Measurements from ENCODE around the gene SFXN4.
A peak's percentile ranks its signal among the peaks of the same experiment; 100 is the strongest.
"Not testable (repeated sequence)": the region's sequence is repeated elsewhere in the genome, so short reads cannot be mapped to it uniquely, and the experiment has no call there.

Gene SFXN4

GRCh38 chr10:119189811-119190282, 24.3 kb upstream of the SFXN4 start:
- no peak for DNase-seq

- DNase-seq: no peak
Measured at GRCh38 chr10:119183664-119184412, 18.3 kb upstream of the SFXN4 start.

GRCh38 chr10:119180850-119181400, 15.4 kb upstream of the SFXN4 start:
- DNase-seq: not testable (repeated sequence)

GRCh38 chr10:119178372-119179119, 13.0 kb upstream of the SFXN4 start, which contains the start of gene PRDX3:
PRDX3 (minus strand) TSS chr10:119178812; CDS start chr10:119178790, 22 bp downstream.
- DNase-seq: peak; percentile 93

GRCh38 chr10:119177708-119178371, 12.3 kb upstream of the SFXN4 start:
- DNase-seq: no peak

GRCh38 chr10:119176166-119176565, 10.7 kb upstream of the SFXN4 start:
- no peak for DNase-seq

- DNase-seq: no peak
Measured at GRCh38 chr10:119174109-119174508, 8.6 kb upstream of the SFXN4 start.

GRCh38 chr10:119167041-119167440, 1.5 kb upstream of the SFXN4 start:
- DNase-seq: no peak

GRCh38 chr10:119166564-119166963, 1.1 kb upstream of the SFXN4 start:
- DNase-seq: no peak

GRCh38 chr10:119166118-119166500, 595 bp upstream of the SFXN4 start:
- DNase-seq: no peak

GRCh38 chr10:119162452-119163092, 2.9 kb downstream of the SFXN4 start:
- DNase-seq: no peak

- no peak for DNase-seq
Measured at GRCh38 chr10:119161680-119162451, 3.6 kb downstream of the SFXN4 start.

- DNase-seq: no peak
Measured at GRCh38 chr10:119159332-119159731, 6.2 kb downstream of the SFXN4 start.

GRCh38 chr10:119153661-119154060, 11.9 kb downstream of the SFXN4 start:
- no peak for DNase-seq

GRCh38 chr10:119153041-119153440, 12.5 kb downstream of the SFXN4 start:
- DNase-seq: no peak

- DNase-seq: not testable (repeated sequence)
Measured at GRCh38 chr10:119151601-119152000, 13.9 kb downstream of the SFXN4 start.

GRCh38 chr10:119149729-119150128, 15.8 kb downstream of the SFXN4 start:
- DNase-seq: no peak

GRCh38 chr10:119149157-119149556, 16.4 kb downstream of the SFXN4 start:
- no peak for DNase-seq

GRCh38 chr10:119143657-119144056, 21.9 kb downstream of the SFXN4 start:
- DNase-seq: no peak

GRCh38 chr10:119140603-119141245, 24.8 kb downstream of the SFXN4 start:
- no peak for DNase-seq

GRCh38 chr10:119139464-119140067, 25.9 kb downstream of the SFXN4 start:
- no peak for DNase-seq
